Loucy (cell line): ENCODE results near the gene PCDHGA1.
"Not testable (repeated sequence)": the region's sequence is repeated elsewhere in the genome, so short reads cannot be mapped to it uniquely, and the experiment has no call there.

Source experiments
- H2AFZ ChIP-seq: fragments of 200-600 bp; sonication (generic); 2 replicates; pipeline ENCODE4 v1.6.0; 2016; ENCODE audit warnings: antibody characterized with exemption, mild to moderate bottlenecking, low read length, moderate library complexity
- H3F3A ChIP-seq: fragments of 200-600 bp; 2 replicates; pipeline ENCODE4 v1.6.0; 2016; ENCODE audit warnings: antibody characterized with exemption, low read depth, mild to moderate bottlenecking
- H3K27me3 ChIP-seq: fragments of 200-600 bp; sonication (generic); 2 replicates; pipeline ENCODE4 v1.6.1; 2014; ENCODE audit warnings: low read length, mild to moderate bottlenecking; ENCODE audit not compliant: insufficient read depth, poor library complexity, severe bottlenecking
- H3K36me3 ChIP-seq: fragments of 200-600 bp; sonication (generic); 2 replicates; pipeline ENCODE4 v1.6.1; 2016; ENCODE audit warnings: low read length; ENCODE audit not compliant: insufficient read depth
- H3K4me1 ChIP-seq: fragments of 200-600 bp; sonication (generic); 2 replicates; pipeline ENCODE4 v1.5.1; 2014; ENCODE audit warnings: low read length, mild to moderate bottlenecking; ENCODE audit not compliant: insufficient read depth, poor library complexity, severe bottlenecking
- H3K4me2 ChIP-seq: fragments of 200-600 bp; sonication (generic); 2 replicates; pipeline ENCODE4 v1.6.0; 2014; ENCODE audit warnings: antibody characterized with exemption, low read length, low read depth, mild to moderate bottlenecking; ENCODE audit not compliant: poor library complexity, severe bottlenecking
- H3K4me3 ChIP-seq: fragments of 200-600 bp; sonication (generic); 2 replicates; pipeline ENCODE4 v1.5.1; 2014; ENCODE audit warnings: low read length, mild to moderate bottlenecking, mixed read lengths; ENCODE audit not compliant: poor library complexity, severe bottlenecking
- H3K79me2 ChIP-seq: fragments of 200-600 bp; sonication (generic); 2 replicates; pipeline ENCODE4 v1.6.1; 2014; ENCODE audit warnings: low read length; ENCODE audit not compliant: insufficient read depth
- H3K9ac ChIP-seq: fragments of 200-600 bp; sonication (generic); 2 replicates; pipeline ENCODE4 v1.6.0; 2014; ENCODE audit warnings: mild to moderate bottlenecking, low read depth, low read length, moderate library complexity; ENCODE audit not compliant: poor library complexity, severe bottlenecking
- H3K9me2 ChIP-seq: fragments of 200-600 bp; sonication (generic); replicated peaks from 2 replicates; pipeline ENCODE4 v1.6.1; 2016; ENCODE audit warnings: low read depth, low read length, mixed read lengths
- H3K9me3 ChIP-seq: fragments of 200-600 bp; sonication (generic); 2 replicates; pipeline ENCODE4 v1.6.1; 2014; ENCODE audit warnings: mild to moderate bottlenecking, antibody characterized with exemption, low read length, low read depth; ENCODE audit not compliant: insufficient read depth
- H4K20me1 ChIP-seq: fragments of 200-600 bp; sonication (generic); 2 replicates; pipeline ENCODE4 v1.6.0; 2014; ENCODE audit warnings: antibody characterized with exemption, low read length, mild to moderate bottlenecking; ENCODE audit not compliant: insufficient read depth, poor library complexity, severe bottlenecking
- EZH2phosphoT487 ChIP-seq: fragments of 200-600 bp; IDR thresholded peaks from 2 replicates; pipeline ENCODE4 v1.6.1; 2018; ENCODE audit warnings: antibody characterized with exemption, mild to moderate bottlenecking, moderate library complexity, borderline replicate concordance
- TF ChIP-seq, protein P1 (sequence below): fragments of 200-600 bp; sonication (generic); conservative IDR thresholded peaks from 2 replicates; pipeline ENCODE4 v1.5.1; 2014; ENCODE audit warnings: mild to moderate bottlenecking, antibody characterized with exemption, low read length

PCDHGA1 gene

DNA sequence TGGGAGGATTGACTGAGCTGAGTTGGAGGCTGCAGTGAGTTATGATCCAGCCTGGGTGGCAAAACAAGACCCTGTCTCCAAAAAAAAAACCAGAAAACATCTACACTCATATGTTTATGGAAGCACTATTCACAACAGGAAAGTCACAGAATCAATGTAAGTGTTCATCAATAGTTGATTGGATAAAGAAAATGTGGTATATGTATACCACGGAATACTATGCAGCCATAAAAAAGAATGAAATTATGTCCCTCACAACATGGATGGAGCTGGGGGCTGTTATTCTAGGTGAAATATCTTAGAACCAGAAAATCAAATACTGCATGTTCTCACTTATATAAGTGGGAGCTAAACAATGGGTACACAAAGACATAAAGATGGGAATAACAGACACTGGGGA lies 23.7 kb upstream of the PCDHGA1 start:
- no peaks in the 10 kb centered on the region for H4K20me1 ChIP-seq
- no peaks in the 10 kb centered on the region for H3K4me1 ChIP-seq
- H3K9ac ChIP-seq, result no peak overlapping the region
- no peak overlapping the region for H3K4me2 ChIP-seq
- no peaks in the 10 kb centered on the region for H3K27me3 ChIP-seq
- TF ChIP-seq, protein P1, sequence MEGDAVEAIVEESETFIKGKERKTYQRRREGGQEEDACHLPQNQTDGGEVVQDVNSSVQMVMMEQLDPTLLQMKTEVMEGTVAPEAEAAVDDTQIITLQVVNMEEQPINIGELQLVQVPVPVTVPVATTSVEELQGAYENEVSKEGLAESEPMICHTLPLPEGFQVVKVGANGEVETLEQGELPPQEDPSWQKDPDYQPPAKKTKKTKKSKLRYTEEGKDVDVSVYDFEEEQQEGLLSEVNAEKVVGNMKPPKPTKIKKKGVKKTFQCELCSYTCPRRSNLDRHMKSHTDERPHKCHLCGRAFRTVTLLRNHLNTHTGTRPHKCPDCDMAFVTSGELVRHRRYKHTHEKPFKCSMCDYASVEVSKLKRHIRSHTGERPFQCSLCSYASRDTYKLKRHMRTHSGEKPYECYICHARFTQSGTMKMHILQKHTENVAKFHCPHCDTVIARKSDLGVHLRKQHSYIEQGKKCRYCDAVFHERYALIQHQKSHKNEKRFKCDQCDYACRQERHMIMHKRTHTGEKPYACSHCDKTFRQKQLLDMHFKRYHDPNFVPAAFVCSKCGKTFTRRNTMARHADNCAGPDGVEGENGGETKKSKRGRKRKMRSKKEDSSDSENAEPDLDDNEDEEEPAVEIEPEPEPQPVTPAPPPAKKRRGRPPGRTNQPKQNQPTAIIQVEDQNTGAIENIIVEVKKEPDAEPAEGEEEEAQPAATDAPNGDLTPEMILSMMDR, result no peak
- TF ChIP-seq EZH2phosphoT487, result no peak
- no peaks in the 10 kb centered on the region for H3K9me2 ChIP-seq
- H3K9me3 ChIP-seq, result no peaks in the 10 kb centered on the region; the same call in 1 of the 2 replicates
- H3K4me3 ChIP-seq, result no peak overlapping the region
- H3F3A ChIP-seq, result no peaks in the 10 kb centered on the region
- H3K79me2 ChIP-seq, result no peaks in the 10 kb centered on the region
- H2AFZ ChIP-seq, result no peak overlapping the region
- no peaks in the 10 kb centered on the region for H3K36me3 ChIP-seq

DNA sequence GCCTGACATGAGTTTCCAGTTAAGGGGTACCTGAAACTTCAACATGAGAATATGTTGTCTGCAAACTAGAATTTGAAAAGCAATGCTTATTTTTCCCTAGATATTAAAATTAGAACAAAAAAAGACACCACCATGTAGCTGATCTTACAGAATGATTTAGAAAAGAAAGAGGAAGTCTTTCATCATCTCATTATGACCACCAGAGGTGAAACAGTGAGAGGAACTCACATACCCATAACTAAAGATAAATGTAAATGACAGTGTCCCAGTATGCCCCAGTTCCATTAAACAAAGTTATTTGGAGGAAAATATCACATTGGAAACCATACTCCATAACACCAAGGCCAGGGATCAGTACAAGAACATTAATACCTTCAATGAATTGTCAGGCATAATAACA lies 16.6 kb upstream of the PCDHGA1 start:
- H3K79me2 ChIP-seq, result peaks cover under 1% of the 10 kb centered on the region; the same call in 1 of the 2 replicates
- H3K27me3 ChIP-seq, result no peaks in the 10 kb centered on the region
- no peaks in the 10 kb centered on the region for H3K9me2 ChIP-seq
- no peak overlapping the region for H3K4me2 ChIP-seq
- TF ChIP-seq, protein P1, result no peak
- no peak for TF ChIP-seq EZH2phosphoT487
- no peak overlapping the region for H3K9ac ChIP-seq
- no peak overlapping the region for H2AFZ ChIP-seq
- no peak overlapping the region for H3K4me3 ChIP-seq
- H3K4me1 ChIP-seq, result no peaks in the 10 kb centered on the region
- H4K20me1 ChIP-seq, result no peaks in the 10 kb centered on the region
- no peaks in the 10 kb centered on the region for H3F3A ChIP-seq
- peaks cover 9% of the 10 kb centered on the region; the same call in 1 of the 2 replicates for H3K9me3 ChIP-seq
- no peaks in the 10 kb centered on the region for H3K36me3 ChIP-seq

DNA sequence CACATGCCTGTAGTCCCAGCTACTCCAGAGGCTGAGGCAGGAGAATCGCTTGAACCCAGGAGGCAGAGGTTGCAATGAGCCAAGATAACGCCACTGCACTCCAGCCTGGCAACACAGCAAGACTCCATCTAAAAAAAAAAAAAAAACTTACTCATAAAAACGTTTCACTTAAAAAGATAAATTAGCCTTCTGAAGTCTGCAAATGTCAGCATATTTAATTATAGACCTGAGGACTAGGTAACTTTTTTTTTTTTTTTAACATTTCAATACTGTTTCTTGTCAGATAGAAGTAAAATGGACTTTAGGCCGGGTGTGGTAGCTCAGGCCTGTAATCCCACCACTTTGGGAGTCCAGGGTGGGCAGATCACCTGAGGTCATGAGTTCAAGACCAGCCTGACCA lies 13.4 kb upstream of the PCDHGA1 start:
- Histone ChIP-seq H3K9me3 (peaks cover 20% of the 10 kb centered on the region; the same call in 1 of the 2 replicates), H3K79me2 (peaks cover 13% of the 10 kb centered on the region)
- H3K9me2 ChIP-seq, H3K4me3 ChIP-seq, H2AFZ ChIP-seq, H3K27me3 ChIP-seq, H3K9ac ChIP-seq, H3K4me2 ChIP-seq, H3K4me1 ChIP-seq, H3F3A ChIP-seq, H4K20me1 ChIP-seq, H3K36me3 ChIP-seq: not testable (repeated sequence)

DNA sequence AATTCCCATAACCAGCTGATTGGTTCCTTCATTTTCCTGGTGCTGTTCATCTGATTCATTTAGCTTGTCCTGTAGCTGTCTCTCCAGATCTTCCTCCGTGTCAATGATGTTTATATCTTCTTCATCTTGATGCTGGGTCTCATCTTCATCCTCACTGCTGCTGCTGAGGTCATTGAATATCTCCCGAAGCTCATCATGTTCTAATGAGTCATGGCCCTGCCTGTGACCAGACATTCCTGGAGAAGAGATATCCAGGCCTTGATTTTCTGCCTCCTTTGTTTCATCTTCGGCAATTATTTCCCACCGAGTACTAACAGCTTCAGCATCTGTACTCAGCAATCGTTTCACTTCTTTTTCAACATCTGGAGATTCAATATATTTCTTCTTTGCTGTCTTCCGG lies 11.1 kb upstream of the PCDHGA1 start:
- H3K4me2 ChIP-seq, result peak overlapping the region; percentile 39
- no peaks in the 10 kb centered on the region for H3K36me3 ChIP-seq
- no peaks in the 10 kb centered on the region for H4K20me1 ChIP-seq
- H3K79me2 ChIP-seq, result peaks cover 13% of the 10 kb centered on the region
- H3F3A ChIP-seq, result no peaks in the 10 kb centered on the region
- H3K4me3 ChIP-seq, result peak overlapping the region; percentile 79
- no peaks in the 10 kb centered on the region for H3K4me1 ChIP-seq
- H3K9ac ChIP-seq, result no peak overlapping the region
- no peaks in the 10 kb centered on the region for H3K9me2 ChIP-seq
- peaks cover 20% of the 10 kb centered on the region; the same call in 1 of the 2 replicates for H3K9me3 ChIP-seq
- no peak overlapping the region for H2AFZ ChIP-seq
- no peak for TF ChIP-seq EZH2phosphoT487
- TF ChIP-seq, protein P1, result no peak
- no peaks in the 10 kb centered on the region for H3K27me3 ChIP-seq
